NCI-H526 (cell line): ENCODE measurements around the gene AGK.
A peak's percentile ranks its signal among the peaks of the same experiment; 100 is the strongest.

ENCODE experiments used
- DNase-seq, 2 experiments: peaks; one replicate each; lab custom pipeline; 2025; lab: John Stamatoyannopoulos, UW

Gene AGK

GRCh38 chr7:141551094-141551781 is at the start of gene AGK:
AGK (plus strand) TSS chr7:141551410; CDS start chr7:141555467, 4,057 bp downstream.
- peak; percentile 77 to 92 for DNase-seq

GRCh38 chr7:141501451-141501850 is 49.8 kb upstream of the AGK start:
- no peak for DNase-seq

- peak in 1 of 2 experiments; percentile 74 for DNase-seq
These were observed 39.9 kb upstream of the AGK start for GRCh38 chr7:141511316-141511675.

GRCh38 chr7:141511676-141512396 is 39.4 kb upstream of the AGK start:
- DNase-seq: peak; percentile 71 to 85

- no peak for DNase-seq
These were observed 38.6 kb upstream of the AGK start for GRCh38 chr7:141512597-141512996.

GRCh38 chr7:141513720-141514119 is 37.5 kb upstream of the AGK start:
- no peak for DNase-seq

GRCh38 chr7:141515941-141516340 is 35.3 kb upstream of the AGK start:
- no peak for DNase-seq

- no peak for DNase-seq
These were observed 31.6 kb upstream of the AGK start for GRCh38 chr7:141519623-141520022.

GRCh38 chr7:141522657-141523342 is 28.4 kb upstream of the AGK start:
- no peak for DNase-seq

GRCh38 chr7:141525973-141526514 is 25.2 kb upstream of the AGK start:
- no peak for DNase-seq

GRCh38 chr7:141527076-141527475 is 24.1 kb upstream of the AGK start:
- DNase-seq: no peak

- no peak for DNase-seq
These were observed 22.8 kb upstream of the AGK start for GRCh38 chr7:141528399-141528798.

GRCh38 chr7:141533149-141533949 is 17.9 kb upstream of the AGK start:
- DNase-seq: peak; percentile 66 to 91

GRCh38 chr7:141534757-141535737 is 16.2 kb upstream of the AGK start:
- DNase-seq: no peak

- DNase-seq: no peak
These were observed 13.3 kb upstream of the AGK start for GRCh38 chr7:141537906-141538305.

GRCh38 chr7:141541375-141541774 is 9.8 kb upstream of the AGK start:
- peak; percentile 76 to 79 for DNase-seq

GRCh38 chr7:141544831-141545230 is 6.4 kb upstream of the AGK start:
- DNase-seq: no peak

- no peak for DNase-seq
These were observed 1.6 kb upstream of the AGK start for GRCh38 chr7:141549582-141549981.

GRCh38 chr7:141550386-141551093 is 670 bp upstream of the AGK start:
- peak; percentile 58 for DNase-seq

- DNase-seq: no peak
These were observed 572 bp downstream of the AGK start for GRCh38 chr7:141551782-141552181.
